NCI-H460 (cell line): ENCODE results near the gene SAGE1. TPM values are rescaled to one million over a fixed set of nuclear protein-coding genes. Genes with fewer than 3 reads are reported as not detected.
"Not testable (repeated sequence)": the region's sequence is repeated elsewhere in the genome, so short reads cannot be mapped to it uniquely, and the experiment has no call there.

Source experiments
- DNase-seq: peaks from one replicate; pipeline ENCODE4 v3.0.0-alpha.2; 2016; ENCODE audit warnings: low read depth; ENCODE audit errors: extremely low read depth
- polyA plus RNA-seq: library from polyadenylated mRNA; depleted of rRNA; stranded (reverse); fragments of >200 nt; gene quantifications from 2 replicates; pipeline ENCODE4 v1.2.3, GENCODE V29; 2014; cell fraction: nucleus; rRNA removed
- total RNA-seq: library from RNA; depleted of rRNA; stranded (reverse); fragments of >200 nt; shearing (Covaris generic); gene quantifications from 2 replicates; pipeline ENCODE4 v1.2.3, GENCODE V29; 2014; rRNA removed

The SAGE1 gene, protein sequence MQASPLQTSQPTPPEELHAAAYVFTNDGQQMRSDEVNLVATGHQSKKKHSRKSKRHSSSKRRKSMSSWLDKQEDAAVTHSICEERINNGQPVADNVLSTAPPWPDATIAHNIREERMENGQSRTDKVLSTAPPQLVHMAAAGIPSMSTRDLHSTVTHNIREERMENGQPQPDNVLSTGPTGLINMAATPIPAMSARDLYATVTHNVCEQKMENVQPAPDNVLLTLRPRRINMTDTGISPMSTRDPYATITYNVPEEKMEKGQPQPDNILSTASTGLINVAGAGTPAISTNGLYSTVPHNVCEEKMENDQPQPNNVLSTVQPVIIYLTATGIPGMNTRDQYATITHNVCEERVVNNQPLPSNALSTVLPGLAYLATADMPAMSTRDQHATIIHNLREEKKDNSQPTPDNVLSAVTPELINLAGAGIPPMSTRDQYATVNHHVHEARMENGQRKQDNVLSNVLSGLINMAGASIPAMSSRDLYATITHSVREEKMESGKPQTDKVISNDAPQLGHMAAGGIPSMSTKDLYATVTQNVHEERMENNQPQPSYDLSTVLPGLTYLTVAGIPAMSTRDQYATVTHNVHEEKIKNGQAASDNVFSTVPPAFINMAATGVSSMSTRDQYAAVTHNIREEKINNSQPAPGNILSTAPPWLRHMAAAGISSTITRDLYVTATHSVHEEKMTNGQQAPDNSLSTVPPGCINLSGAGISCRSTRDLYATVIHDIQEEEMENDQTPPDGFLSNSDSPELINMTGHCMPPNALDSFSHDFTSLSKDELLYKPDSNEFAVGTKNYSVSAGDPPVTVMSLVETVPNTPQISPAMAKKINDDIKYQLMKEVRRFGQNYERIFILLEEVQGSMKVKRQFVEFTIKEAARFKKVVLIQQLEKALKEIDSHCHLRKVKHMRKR
- total RNA-seq = not detected in 2 replicates
- not detected in 2 replicates for polyA plus RNA-seq

DNA sequence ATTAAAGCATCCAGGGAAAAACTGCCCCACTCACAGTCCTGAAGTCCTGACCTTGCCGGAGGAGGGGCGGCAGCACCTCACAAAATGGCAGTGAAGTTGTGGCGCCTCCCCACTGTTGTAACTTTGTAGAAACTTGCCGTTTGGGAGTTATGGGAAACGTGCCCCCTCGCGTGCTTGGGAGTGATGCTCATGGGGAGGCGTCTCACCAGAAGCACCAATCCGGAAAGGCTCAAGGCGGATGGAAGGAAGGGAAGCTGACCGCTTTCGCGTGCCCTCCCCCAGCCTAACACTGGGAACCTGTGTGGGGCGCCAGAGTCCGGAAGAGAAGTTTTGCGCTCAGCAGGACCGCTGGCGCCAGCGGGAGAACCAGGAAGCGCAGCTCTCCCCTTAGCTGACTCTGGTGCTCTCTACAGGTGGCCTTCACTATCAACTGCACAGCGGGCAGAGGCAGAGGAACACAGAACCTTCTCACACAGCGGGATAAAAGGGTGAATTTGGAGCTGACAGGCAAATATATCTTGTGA, at the start of gene SAGE1, which contains the start of gene CT45A10:
SAGE1 (plus strand) TSS at position 423 of the 524 bp plus-strand sequence. CDS start 2,527 bp downstream, outside the sequence.
CT45A10 (minus strand) TSS at position 151 of the 524 bp plus-strand sequence. CDS start 8,100 bp downstream, outside the sequence.
- DNase-seq = no peak

DNA sequence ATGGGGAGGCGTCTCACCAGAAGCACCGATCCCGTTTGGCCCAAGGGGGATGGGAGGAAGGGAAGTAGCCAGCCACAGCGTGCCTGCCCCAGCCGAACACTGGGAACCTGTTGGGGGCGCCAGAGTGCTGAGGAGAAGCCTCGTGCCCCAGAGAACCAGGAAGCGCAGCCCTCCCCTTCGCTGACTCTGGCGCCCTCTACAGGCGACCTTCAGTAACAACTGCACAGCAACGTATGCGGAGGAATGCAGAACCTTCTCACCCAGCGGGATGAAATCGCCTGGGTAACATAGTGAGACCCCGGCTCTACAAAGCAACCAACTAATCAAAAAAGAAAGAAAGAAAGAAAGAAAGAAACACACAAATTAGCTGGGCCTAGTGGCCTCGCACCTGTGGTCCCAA, 39.1 kb upstream of the SAGE1 start, which contains the start of gene CT45A8:
CT45A8 (minus strand) TSS at position 101 of the 400 bp plus-strand sequence. CDS start 3,755 bp downstream, outside the sequence.
- DNase-seq = not testable (repeated sequence)

DNA sequence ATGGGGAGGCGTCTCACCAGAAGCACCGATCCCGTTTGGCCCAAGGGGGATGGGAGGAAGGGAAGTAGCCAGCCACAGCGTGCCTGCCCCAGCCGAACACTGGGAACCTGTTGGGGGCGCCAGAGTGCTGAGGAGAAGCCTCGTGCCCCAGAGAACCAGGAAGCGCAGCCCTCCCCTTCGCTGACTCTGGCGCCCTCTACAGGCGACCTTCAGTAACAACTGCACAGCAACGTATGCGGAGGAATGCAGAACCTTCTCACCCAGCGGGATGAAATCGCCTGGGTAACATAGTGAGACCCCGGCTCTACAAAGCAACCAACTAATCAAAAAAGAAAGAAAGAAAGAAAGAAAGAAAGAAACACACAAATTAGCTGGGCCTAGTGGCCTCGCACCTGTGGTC, 21.8 kb upstream of the SAGE1 start, which contains the start of gene CT45A9:
CT45A9 (minus strand) TSS at position 101 of the 400 bp plus-strand sequence. CDS start 3,751 bp downstream, outside the sequence.
- not testable (repeated sequence) for DNase-seq

DNA sequence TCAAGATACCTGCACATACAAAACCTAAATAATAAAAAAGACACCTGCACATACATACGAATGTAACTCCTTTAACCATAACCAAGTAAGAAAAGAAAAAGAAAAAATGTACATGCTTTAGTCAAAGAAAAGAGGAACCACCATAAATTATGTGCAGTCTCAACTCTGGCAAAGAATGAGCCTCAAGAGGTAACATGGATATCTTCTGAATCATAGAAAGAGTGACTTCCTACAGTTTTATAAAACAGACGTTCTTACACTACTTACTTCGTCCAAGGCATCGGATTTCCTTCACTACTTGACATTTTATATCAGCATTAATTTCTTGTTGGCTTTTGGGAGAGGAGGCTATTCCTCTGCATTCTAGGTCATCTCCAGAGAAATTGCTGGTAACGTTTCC, 10.8 kb upstream of the SAGE1 start:
- DNase-seq = not testable (repeated sequence)

DNA sequence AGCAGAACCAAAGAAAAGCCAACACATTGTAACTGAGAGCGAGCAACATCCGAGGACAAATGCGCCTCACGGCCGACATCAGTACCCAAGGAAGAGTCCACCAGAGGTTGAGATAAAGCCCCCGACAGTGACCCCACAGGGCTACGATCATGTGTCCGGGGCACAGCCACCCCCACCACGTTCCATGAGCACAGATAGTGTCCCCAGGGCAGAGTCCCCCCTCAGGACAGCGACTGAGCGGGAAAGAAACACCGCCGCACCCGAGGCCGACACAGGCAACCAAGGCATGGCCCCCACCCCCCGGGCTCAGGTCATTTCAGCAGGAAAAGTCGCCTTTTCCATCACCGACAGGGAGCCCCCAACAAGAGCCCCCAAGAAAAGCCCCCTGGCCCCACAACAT, 5.3 kb upstream of the SAGE1 start:
- DNase-seq = not testable (repeated sequence)

DNA sequence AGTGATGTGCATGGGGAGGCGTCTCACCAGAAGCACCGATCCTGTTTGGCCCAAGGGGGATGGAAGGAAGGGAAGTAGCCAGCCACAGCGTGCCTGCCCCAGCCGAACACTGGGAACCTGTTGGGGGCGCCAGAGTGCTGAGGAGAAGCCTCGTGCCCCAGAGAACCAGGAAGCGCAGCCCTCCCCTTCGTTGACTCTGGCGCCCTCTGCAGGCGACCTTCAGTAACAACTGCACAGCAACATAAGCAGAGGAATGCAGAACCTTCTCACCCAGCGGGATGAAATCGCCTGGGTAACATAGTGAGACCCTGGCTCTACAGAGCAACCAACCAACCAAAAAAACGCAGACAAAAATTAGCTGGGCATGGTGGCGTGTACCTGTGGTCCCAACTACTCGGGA, 4.5 kb upstream of the SAGE1 start:
- DNase-seq = peak; percentile 33

DNA sequence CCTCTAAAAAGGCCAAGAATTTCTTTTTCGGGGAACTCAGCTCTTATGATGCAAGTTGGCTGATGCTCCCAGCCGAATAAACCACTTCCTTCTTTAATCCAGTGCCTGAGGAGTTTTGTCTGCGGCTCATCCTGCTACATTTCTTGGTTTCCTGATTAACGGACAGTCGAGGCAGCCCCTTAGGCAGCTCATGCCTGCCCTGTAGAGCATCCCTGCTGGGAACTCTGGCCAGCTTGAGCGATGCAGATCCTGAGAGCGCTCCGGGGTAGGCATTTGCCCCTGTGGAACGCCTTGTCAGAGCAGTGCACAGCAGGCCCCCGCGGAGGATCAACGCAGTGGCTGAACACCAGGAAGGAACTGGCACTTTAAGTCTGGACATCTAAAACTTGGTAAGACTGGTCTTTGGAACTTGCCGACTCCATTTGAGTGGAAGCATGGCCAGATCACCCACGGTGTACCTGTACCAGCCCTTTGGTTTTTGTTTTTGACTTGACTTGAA, 3.4 kb upstream of the SAGE1 start:
- DNase-seq = no peak

DNA sequence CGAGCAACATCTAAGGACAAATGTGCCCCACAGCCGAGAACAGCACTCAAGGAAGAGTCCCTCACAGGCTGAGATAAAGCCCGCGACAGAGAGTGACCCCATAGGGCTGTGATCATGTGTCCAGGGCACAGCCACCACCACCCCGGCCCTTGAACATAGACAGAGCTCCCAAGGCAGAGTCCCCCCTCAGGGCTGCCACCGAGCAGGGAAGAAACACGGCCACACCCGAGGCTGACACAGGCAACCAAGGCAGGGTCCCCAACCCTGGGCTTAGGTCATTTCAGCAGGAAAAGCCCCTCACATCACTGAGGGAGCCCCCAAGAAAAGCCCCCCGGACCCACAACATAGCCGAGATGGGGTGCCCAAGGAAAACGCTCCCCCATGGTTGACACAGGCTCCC, 735 bp upstream of the SAGE1 start:
- no peak for DNase-seq

DNA sequence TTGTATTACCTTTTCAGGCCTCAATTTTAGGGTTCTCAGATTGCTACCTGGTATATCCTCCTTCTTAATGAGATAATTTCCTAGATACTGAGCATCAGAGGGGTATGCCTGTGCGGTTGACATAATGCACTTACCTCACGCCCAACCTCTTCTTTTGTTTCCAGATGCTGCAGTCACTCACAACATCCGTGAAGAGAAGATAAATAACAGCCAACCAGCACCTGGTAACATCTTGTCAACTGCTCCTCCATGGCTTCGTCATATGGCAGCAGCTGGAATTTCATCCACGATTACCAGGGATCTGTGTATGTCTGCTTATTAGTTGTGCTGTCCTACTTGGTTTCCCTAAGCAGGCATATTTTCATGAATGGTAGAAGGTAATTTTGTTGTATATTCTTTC, 16.7 kb downstream of the SAGE1 start:
- DNase-seq = no peak

DNA sequence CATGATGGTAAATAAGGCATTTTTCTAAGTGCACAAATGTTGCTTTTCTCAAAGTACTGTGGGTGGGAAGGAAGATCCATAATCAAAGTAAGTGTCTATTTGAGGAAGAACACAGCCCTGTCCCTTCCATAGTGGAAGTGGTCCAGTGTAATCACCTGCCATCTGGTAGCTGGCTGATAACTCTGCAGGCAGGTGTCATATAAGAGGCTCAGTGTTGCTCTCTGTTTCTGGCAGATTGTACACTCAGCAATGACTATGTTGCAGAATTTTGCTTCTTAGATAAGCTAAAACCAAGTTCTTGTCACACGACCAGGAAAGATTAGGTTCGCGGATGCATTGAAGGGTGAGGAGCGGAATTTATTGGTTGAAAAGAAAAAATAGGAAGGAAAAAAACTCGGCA, 20.9 kb downstream of the SAGE1 start:
- DNase-seq = no peak

DNA sequence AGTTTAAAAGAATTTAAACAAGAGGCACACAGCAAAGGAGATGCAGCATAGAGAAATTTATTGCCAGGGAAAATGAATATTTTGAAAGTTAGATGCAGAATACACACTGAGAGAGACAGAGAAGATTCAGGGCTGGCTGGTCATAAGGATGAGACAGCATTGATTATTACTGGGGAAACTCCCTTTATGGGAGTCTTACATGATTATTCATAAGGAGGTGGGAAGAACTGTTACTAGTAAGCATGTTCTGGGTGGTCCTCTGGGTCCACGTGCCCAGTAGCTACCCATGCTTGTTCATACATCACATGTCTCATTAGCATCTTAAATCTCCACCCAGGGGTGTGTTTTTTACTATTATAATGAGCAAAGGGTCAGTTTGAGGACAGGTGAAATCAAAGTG, 27.0 kb downstream of the SAGE1 start:
- DNase-seq = not testable (repeated sequence)

DNA sequence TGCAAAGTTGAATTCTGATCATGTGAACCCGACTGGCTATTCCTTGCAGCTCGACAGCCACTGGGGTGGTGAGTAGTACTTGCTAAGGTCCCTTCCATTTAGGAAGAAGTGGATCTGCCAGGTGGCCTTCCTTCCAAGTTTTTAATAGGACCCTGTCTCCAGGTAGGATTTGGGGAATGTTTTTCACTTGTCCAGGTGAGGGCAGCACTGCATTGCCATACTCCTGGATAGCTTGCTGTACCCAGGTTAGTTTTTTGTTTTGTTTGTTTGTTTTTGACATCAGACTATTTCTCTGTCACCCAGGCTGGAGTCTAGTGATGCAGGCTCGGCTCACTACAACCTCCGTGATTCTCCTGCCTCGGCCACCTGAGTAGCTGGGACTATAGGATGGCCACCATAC, 29.8 kb downstream of the SAGE1 start:
- DNase-seq = peak; percentile 8

DNA sequence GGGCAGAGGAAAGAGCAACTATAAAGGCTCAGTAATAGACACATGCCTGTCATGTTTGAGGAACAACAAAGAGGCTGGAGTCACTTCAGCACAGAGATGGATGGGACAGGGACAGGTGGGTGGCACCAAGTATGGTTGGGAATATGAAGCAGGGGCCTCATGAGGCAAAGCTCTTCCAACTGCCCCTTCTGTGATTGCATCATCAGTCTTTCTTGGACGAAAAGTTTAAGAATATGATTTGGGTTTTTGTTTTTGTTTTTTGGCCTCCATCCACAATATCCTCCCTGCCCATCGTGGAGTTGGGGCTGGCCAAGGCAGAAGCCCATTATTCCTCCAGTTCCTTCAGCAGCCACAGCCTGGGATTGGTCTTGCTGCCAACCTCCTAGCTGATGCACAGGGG, 34.4 kb downstream of the SAGE1 start:
- no peak for DNase-seq

DNA sequence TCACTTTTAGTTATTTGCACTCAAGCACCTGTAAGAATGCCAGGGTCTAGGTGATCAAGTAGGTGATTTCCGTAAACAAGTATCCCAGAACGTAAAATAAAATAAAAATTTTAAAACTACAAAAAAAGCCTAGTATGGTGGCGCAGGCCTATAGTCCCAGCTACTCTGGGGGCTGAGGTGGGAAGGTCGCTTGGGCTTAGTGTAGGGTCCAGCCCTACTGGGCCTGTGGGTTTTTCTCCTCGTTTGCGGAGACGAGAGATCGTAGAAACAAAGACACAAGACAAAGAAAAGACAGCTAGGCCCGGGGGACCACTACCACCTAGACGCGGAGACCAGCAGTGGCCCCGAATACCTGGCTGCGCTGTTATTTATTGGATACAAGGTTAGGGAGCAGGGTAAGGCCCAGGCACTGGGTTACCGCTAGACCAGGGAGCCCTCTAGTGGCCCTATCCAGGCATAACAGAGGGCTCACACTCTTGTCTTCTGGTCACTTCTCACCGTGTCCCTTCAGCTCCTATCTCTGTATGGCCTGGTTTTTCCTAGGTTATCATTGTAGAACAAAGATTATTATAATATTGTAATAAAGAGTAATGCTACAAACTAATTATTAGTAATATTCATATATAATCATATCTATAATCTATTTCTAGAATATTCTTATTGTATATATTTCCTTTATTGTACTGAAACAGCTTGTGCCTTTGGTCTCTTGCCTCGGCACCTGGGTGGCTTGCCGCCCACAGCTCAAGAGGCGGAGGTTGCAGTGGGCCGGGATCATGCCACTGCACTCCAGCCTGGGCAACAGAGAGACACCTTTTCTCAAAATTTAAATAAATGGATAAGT, 38.4 kb downstream of the SAGE1 start:
- DNase-seq = peak; percentile 39

DNA sequence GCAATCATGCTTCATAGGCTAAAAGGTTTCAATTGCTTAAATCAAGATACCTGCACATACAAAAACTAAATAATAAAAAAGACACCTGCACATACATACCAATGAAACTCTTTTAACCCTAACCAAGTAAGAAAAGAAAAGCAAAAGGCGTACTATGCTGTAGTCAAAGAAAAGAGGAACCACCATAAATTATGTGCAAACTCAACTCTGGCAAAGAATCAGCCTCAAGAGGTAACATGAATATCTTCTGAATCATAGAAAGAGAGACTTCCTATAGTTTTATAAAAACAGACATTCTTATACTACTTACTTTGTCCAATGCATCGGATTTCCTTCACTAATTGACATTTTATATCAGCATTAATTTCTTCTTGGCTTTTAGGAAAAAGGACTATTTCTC, 51.0 kb downstream of the SAGE1 start:
- DNase-seq = no peak

DNA sequence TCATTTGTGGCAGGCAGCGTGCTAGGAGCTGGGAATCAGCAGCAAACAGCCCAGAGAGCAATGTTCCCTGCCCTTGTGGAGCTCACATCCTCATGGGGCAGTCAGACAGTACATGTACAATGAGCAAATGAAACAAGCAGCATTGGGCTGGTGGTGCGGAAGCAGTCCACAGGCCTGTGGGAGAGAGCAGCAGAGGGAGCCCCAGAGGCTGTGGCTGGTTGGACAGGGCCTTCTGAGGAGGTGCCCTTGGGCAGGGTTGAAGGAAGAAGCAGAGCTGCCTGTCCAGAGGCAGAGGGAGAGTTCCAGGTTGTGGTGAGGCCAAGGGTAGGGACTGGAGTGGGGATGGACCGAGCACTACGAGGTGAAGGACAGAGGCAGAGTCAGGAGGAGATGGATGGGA, 57.8 kb downstream of the SAGE1 start:
- no peak for DNase-seq
